ENCODE results near the gene CRIP2.

GRCh38 chr14:105487449-105487985 lies 12.9 kb downstream of the CRIP2 start:
- TF ChIP-seq CTCF (CRISPR knock-in tag; IDR thresholded peaks at IDR 0.05), result no peak
- no peak for TF ChIP-seq KLF6 (CRISPR knock-in tag; IDR thresholded peaks at IDR 0.05)
- TF ChIP-seq FOXM1 (CRISPR knock-in tag; IDR thresholded peaks at IDR 0.05), result no peak
- no peak for TF ChIP-seq GABPA (IDR thresholded peaks at IDR 0.05; ENCODE audit: low read depth, low read length)
- TF ChIP-seq GABPA (CRISPR knock-in tag; IDR thresholded peaks at IDR 0.05; ENCODE audit: low read depth), result no peak
- no peak for TF ChIP-seq HBP1 (CRISPR knock-in tag; IDR thresholded peaks at IDR 0.05; ENCODE audit: low read depth)
- no peak for TF ChIP-seq KLF13 (CRISPR knock-in tag; IDR thresholded peaks at IDR 0.05)
- TF ChIP-seq TEAD2 (CRISPR knock-in tag; IDR thresholded peaks at IDR 0.05), result no peak
- no peak for TF ChIP-seq ZSCAN29 (CRISPR knock-in tag; conservative IDR thresholded peaks at IDR 0.05)

Measured in HepG2 (cell line).